Sigmoid colon (tissue), 4 donors: Measurements from ENCODE around the gene PHC2.

ENCODE experiments used
- CTCF ChIP-seq, 4 experiments: fragments of 450-650 bp in 3 of 4; fragments of 200-600 bp in 1 of 4; IDR thresholded peaks; one replicate each; pipeline ENCODE4 v1.5.1; 2016 to 2019; ENCODE audit warnings: antibody characterized with exemption in 4 of 4, mild to moderate bottlenecking in 3 of 4, moderate library complexity in 2 of 4
- EP300 ChIP-seq, 4 donors: sonication (generic); formaldehyde crosslinking; IDR thresholded peaks; one replicate each; pipeline ENCODE4 v1.6.1; 2017; ENCODE audit warnings: antibody characterized with exemption in 4 of 4
- POLR2A ChIP-seq, 2 donors: fragments of 450-650 bp; IDR thresholded peaks; one replicate each; pipeline ENCODE4 v1.6.1; 2016; ENCODE audit warnings: antibody characterized with exemption in 2 of 2, mild to moderate bottlenecking in 2 of 2, moderate library complexity in 2 of 2
- POLR2AphosphoS5 ChIP-seq, 4 donors: sonication (generic); formaldehyde crosslinking; IDR thresholded peaks; one replicate each; pipeline ENCODE4 v1.6.1; 2017; ENCODE audit warnings: antibody characterized with exemption in 4 of 4

GRCh38 chr1:33305016-33305415, 125.9 kb downstream of the PHC2 start:
- TF ChIP-seq CTCF (IDR thresholded peaks at IDR 0.05) (no peak), POLR2AphosphoS5 (IDR thresholded peaks at IDR 0.05) (no peak), EP300 (IDR thresholded peaks at IDR 0.05) (no peak), POLR2A (IDR thresholded peaks at IDR 0.05) (no peak)
